Neural crest cell (in vitro differentiated cells): ENCODE data around the gene RNF113A. TPM values are rescaled to one million over a fixed set of nuclear protein-coding genes. Genes with fewer than 3 reads are reported as not detected.
"Not testable (repeated sequence)": the region's sequence is repeated elsewhere in the genome, so short reads cannot be mapped to it uniquely, and the experiment has no call there.

Source experiments
- DNase-seq: peaks from one replicate; pipeline ENCODE4 v3.0.0; 2021; ENCODE audit warnings: low read depth, mixed read lengths, low spot score
- H3K27ac Mint-ChIP-seq: one replicate; pipeline ENCODE4 v1.8.0; 2021; ENCODE audit warnings: mild to moderate bottlenecking, mixed read lengths; ENCODE audit not compliant: unreplicated experiment
- H3K27me3 Mint-ChIP-seq: 2 replicates; pipeline ENCODE4 v1.8.0; 2021; ENCODE audit warnings: low read depth, mild to moderate bottlenecking, mixed read lengths
- H3K36me3 Mint-ChIP-seq: 2 replicates; pipeline ENCODE4 v1.8.0; 2021; ENCODE audit warnings: low read depth, mild to moderate bottlenecking, mixed read lengths
- H3K4me1 Mint-ChIP-seq: 2 replicates; pipeline ENCODE4 v1.8.0; 2021; ENCODE audit warnings: mixed read lengths
- H3K4me3 Mint-ChIP-seq: one replicate; pipeline ENCODE4 v1.8.0; 2021; ENCODE audit warnings: mild to moderate bottlenecking, mixed read lengths
- H3K9me3 Mint-ChIP-seq: 2 replicates; pipeline ENCODE4 v1.8.0; 2021; ENCODE audit warnings: mixed read lengths
- total RNA-seq: library from RNA; stranded (reverse); gene quantifications from 2 replicates; pipeline ENCODE4 v1.2.1, GENCODE V29; 2021
- TF ChIP-seq, protein P1 (sequence below): fragments of 200-600 bp; sonication (generic); conservative IDR thresholded peaks from 2 replicates; pipeline ENCODE4 v1.5.0; 2021; ENCODE audit warnings: antibody characterized with exemption, mild to moderate bottlenecking

RNF113A gene
- total RNA-seq, 1 donor from 2014 or later = 11.9 TPM

GRCh38 chrX:119899125-119899524 lies 27.6 kb upstream of the RNF113A start:
- no peaks in the 10 kb centered on the region for H3K9me3 Mint-ChIP-seq

DNA sequence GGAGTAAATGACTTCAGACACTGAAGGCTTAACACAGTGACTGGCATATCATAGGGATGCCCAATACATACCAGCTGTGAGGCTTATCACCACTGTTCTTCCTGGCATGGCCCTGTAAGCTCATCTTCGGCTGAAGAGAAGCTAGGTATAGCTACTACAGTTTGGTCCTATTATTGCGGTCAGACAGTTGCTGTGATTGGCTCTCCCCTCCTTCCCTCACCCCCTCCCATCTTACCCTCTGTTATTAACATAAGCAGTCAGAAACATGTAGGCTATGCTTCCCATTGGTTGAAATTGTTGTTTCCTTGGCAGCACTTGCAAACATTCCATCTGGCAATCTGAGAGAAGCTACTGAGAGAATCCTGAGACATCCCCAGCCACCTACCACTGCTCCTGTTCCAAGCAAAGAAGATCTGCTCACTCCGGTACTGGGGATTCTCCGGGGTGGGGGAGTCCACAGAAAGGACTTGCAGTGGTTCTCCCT lies 24.4 kb upstream of the RNF113A start, which contains the start of gene AKAP14:
Gene AKAP14 (plus strand): TSS at position 51 of the 484 bp plus-strand sequence. CDS start 7,331 bp downstream, outside the sequence.
- no peak within 1 kb of the TSS for H3K4me3 Mint-ChIP-seq
- TF ChIP-seq, protein P1, sequence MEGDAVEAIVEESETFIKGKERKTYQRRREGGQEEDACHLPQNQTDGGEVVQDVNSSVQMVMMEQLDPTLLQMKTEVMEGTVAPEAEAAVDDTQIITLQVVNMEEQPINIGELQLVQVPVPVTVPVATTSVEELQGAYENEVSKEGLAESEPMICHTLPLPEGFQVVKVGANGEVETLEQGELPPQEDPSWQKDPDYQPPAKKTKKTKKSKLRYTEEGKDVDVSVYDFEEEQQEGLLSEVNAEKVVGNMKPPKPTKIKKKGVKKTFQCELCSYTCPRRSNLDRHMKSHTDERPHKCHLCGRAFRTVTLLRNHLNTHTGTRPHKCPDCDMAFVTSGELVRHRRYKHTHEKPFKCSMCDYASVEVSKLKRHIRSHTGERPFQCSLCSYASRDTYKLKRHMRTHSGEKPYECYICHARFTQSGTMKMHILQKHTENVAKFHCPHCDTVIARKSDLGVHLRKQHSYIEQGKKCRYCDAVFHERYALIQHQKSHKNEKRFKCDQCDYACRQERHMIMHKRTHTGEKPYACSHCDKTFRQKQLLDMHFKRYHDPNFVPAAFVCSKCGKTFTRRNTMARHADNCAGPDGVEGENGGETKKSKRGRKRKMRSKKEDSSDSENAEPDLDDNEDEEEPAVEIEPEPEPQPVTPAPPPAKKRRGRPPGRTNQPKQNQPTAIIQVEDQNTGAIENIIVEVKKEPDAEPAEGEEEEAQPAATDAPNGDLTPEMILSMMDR = no peak
- H3K36me3 Mint-ChIP-seq = no peaks in the 10 kb centered on the region
- DNase-seq = no peak
- H3K9me3 Mint-ChIP-seq = no peaks in the 10 kb centered on the region
- no peak within 1 kb of the TSS for H3K27ac Mint-ChIP-seq
- no peaks in the 10 kb centered on the region for H3K27me3 Mint-ChIP-seq
- no peaks in the 10 kb centered on the region for H3K4me1 Mint-ChIP-seq

More at GRCh38 chrX:119899125-119899524, 27.6 kb upstream of the RNF113A start:
- H3K27ac Mint-ChIP-seq = peak overlapping the region; percentile 27
- H3K4me3 Mint-ChIP-seq = no peak overlapping the region
- no peaks in the 10 kb centered on the region for H3K36me3 Mint-ChIP-seq
- H3K27me3 Mint-ChIP-seq = no peaks in the 10 kb centered on the region
- no peaks in the 10 kb centered on the region for H3K4me1 Mint-ChIP-seq
- DNase-seq = no peak
- TF ChIP-seq, protein P1 = no peak

- not testable (repeated sequence) for DNase-seq, H3K27me3 Mint-ChIP-seq, H3K36me3 Mint-ChIP-seq, H3K27ac Mint-ChIP-seq, H3K4me1 Mint-ChIP-seq, H3K9me3 Mint-ChIP-seq, H3K4me3 Mint-ChIP-seq
Observed at GRCh38 chrX:119891961-119892692, 20.6 kb upstream of the RNF113A start.

DNA sequence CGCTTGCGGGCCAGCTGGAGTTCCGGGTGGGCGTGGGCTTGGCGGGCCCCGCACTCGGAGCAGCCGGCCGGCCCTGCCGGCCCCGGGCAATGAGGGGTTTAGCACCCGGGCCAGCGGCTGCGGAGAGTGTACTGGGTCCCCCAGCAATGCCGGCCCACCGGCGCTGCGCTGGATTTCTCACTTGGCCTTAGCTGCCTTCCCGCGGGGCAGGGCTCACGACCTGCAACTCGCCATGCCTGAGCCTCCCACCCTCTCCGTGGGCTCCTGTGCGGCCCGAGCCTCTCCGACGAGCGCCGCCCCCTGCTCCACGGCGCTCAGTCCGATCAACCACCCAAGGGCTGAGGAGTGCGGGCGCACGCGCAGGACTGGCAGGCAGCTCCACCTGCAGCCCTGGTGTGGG lies 19.1 kb upstream of the RNF113A start:
- not testable (repeated sequence) for H3K4me1 Mint-ChIP-seq, H3K4me3 Mint-ChIP-seq, H3K27ac Mint-ChIP-seq, H3K27me3 Mint-ChIP-seq, H3K9me3 Mint-ChIP-seq, H3K36me3 Mint-ChIP-seq, DNase-seq

DNA sequence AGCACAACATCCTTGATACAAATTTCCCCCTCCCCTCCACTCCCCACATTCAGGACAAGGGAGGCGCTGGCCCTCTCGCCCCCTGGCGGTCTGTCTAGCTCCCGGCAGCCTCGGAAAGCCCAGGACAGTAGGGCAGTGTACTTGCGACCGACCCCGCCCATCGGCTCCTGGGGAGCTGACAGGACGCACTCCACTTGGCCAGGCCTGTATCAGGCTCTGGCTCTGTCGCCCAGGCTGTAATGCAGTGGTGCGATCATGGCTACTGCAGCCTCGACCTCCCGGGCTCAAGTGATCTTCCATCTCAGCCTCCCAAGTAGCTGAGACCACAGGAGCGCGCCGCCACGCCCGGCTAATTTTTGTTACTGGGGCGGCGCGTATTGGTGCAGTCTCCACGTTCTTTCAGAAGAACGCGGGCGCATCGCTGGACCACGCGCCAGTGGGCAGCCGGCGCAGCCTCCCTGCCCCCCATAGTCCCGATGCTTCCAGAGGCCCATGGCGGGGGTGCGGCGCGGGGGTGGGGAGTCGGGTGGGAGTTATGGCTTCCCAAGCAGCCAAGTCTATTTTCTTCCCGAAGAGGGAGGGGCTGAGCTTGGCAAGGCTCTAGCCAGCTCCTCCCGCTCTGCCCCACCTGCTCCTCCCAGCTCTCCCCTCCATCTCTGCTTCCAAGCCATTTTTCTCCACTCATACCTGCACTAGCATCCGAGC lies 16.3 kb upstream of the RNF113A start:
- no peak overlapping the region for H3K27ac Mint-ChIP-seq
- H3K4me3 Mint-ChIP-seq = peak overlapping the region; percentile 51
- H3K27me3 Mint-ChIP-seq = no peaks in the 10 kb centered on the region
- DNase-seq = peak; percentile 74
- H3K4me1 Mint-ChIP-seq = no peaks in the 10 kb centered on the region
- H3K36me3 Mint-ChIP-seq = peaks cover 3% of the 10 kb centered on the region
- TF ChIP-seq, protein P1 = peak; percentile 68
- H3K9me3 Mint-ChIP-seq = peaks cover 4% of the 10 kb centered on the region

DNA sequence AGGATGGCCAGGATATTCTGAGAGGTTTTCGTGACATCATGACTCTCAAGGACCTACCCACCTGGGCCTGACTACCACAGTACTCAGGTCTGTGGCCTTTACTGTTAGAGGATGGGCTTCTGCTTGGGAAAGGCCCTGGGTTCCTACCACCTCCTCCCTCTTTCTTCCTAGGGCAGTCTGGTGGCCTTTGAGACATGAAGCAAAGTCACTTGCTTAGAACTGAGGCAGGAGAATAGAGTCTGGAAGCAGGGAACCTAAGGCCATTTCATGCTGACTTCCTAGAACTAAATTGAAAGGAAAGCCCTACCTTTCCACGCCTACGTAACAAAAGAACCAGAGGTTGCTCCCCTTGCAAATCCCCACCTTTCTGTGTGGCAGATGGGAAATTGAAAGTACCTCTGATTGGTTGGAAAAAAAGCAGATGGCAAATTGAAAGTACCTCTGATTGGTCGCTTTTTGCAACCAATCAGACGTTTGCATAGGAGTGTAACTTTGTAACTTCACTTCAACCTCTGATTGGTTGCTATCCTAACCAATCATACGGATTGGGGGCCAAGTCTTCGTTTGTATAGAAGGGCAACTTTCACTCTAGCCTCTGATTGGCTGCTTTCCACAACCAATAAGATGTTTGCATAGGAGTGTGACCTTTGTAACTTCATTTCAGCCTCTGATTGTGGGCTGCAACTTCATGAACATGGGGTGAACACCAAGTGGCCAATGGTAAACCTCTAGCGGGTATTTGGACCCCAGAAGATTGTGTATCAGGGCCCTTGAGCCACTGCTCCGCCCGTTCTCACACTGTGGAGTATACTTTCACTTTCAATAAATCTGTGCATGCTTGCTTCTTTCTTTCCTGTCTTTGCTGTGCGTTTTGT lies 14.3 kb upstream of the RNF113A start:
- Mint-ChIP-seq H3K9me3 (peaks cover 4% of the 10 kb centered on the region), H3K27me3 (no peaks in the 10 kb centered on the region), H3K4me1 (peaks cover 2% of the 10 kb centered on the region), H3K27ac (no peak overlapping the region), H3K36me3 (peaks cover 3% of the 10 kb centered on the region), H3K4me3 (no peak overlapping the region)
- no peak for DNase-seq
- TF ChIP-seq, protein P1 = no peak
